ENCODE data around the gene ARHGEF28. TPM values are rescaled to one million over a fixed set of nuclear protein-coding genes. Genes with fewer than 3 reads are reported as not detected.

The ARHGEF28 gene
- total and polyA plus RNA-seq, 9 of the 15 experiments (the other 6 are each of a cell fraction or from before 2014, with no cell fraction given) = 0.27 TPM; not detected in 8

GRCh38 chr5:73865315-73865714 is 239.3 kb downstream of the ARHGEF28 start:
- in situ Hi-C loops (cut with MboI) (no loop called here), intact Hi-C loops (cut with micrococcal nuclease) (no loop called here)
- Histone ChIP-seq H2AFZ (ENCODE audit: low read depth, low read length) (no peak overlapping the region), H3K4me3 (no peak overlapping the region), H3K4me1 (replicated peaks in 1 of 2; ENCODE audit: control insufficient read depth in 2 of 2, insufficient read depth in 2 of 2, low read length in 2 of 2) (no peaks in the 10 kb centered on the region), H3K27me3 (ENCODE audit: control insufficient read depth in 2 of 2, insufficient read depth in 2 of 2, low read length in 2 of 2) (peaks cover 0 to 5% of the 10 kb centered on the region in 2 experiments; a peak in 3 of 5 replicates), H3K27ac (ENCODE audit: extremely low read depth, low read depth, low read length) (no peak overlapping the region), H3K9ac (ENCODE audit: insufficient read depth in 1 of 2, low read depth in 2 of 2, low read length in 2 of 2) (no peak overlapping the region), H3K79me2 (ENCODE audit: control insufficient read depth, insufficient read depth, low read length) (no peaks in the 10 kb centered on the region), H3K9me1 (ENCODE audit: control insufficient read depth, insufficient read depth, low read length) (no peaks in the 10 kb centered on the region), H3K9me3 (replicated peaks; ENCODE audit: control insufficient read depth, insufficient read depth, low read depth, low read length) (no peaks in the 10 kb centered on the region), H3K36me3 (ENCODE audit: control insufficient read depth, insufficient read depth, low read length) (no peaks in the 10 kb centered on the region), H3K4me2 (ENCODE audit: insufficient read depth, low read length) (no peak overlapping the region), H4K20me1 (replicated peaks; ENCODE audit: control insufficient read depth, insufficient read depth, low read length) (no peaks in the 10 kb centered on the region)
- CTCF ChIA-PET (ENCODE audit: low intra/inter-chr PET ratio) = no interaction called here
- FAIRE-seq = no peak
- ATAC-seq = no peak
- no peak for DNase-seq (ENCODE audit: extremely low read depth in 1 of 4, low spot score in 3 of 4)
- 22% methylated on average over 1 of the region's 1 CpG for WGBS (ENCODE audit: insufficient coverage, low coverage, missing lambda C conversion rate)
- no TSS peak for BruUV-seq (replicated peaks)
- POLR2A ChIA-PET = no interaction called here
- no peak for TF ChIP-seq RFX7 (CRISPR knock-in tag; IDR thresholded peaks at IDR 0.05)
- TF ChIP-seq PTRF (tag; IDR thresholded peaks at IDR 0.05) = no peak
- no peak for TF ChIP-seq ZNF165 (CRISPR knock-in tag; IDR thresholded peaks at IDR 0.05; ENCODE audit: borderline replicate concordance)

DNA sequence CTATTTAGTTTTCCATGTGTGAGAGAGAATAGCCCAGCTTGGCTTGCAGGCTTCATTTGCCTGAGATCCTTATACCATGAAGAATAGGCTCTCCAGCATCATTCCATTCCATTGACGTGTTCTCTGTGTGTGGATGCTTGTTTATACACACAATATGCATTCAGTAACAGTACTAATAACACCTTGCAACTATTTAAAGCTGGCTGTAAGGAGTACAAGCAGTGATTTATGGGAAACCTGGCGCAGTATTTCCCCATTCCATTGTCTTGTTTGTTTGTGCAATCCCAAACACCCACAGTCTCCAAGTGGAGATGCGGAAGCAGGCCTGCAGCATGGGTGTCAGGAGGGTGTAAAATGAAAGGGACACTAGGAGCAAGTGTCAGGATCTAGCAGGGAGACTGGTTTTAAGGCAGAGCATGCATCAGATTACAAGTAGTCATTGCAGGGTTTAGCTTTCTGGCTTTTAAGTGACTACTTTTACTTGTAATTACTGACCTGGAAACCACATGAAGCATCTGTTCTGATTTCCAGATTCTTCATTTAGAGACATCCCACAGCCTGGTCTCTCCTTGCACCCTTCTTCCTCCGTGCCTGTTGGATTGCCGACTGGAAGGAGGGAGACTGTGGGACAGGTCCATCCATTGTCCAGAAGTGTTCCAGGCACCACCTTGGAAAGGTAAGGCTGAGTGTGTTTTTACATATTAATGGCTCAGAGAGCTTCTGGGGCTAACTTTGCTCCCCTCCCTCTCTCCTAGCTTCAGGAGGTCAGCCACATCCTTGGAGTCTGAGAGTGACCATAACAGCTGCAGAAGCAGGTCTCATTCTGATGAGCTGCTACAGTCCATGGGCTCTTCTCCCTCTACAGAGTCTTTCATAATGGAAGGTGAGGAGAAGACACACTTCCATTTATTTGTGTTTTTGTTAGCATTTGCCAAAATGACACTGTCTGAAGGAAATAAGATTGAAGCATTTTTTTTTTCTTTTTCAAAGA is 241.6 kb downstream of the ARHGEF28 start:
- Histone ChIP-seq H3K9me3 (replicated peaks; ENCODE audit: control insufficient read depth, insufficient read depth, low read depth, low read length) (no peaks in the 10 kb centered on the region), H3K36me3 (ENCODE audit: control insufficient read depth, insufficient read depth, low read length) (no peaks in the 10 kb centered on the region), H3K27ac (ENCODE audit: extremely low read depth, low read depth, low read length) (no peak overlapping the region), H3K4me2 (ENCODE audit: insufficient read depth, low read length) (no peak overlapping the region), H3K4me3 (no peak overlapping the region), H2AFZ (ENCODE audit: low read depth, low read length) (no peak overlapping the region), H3K9ac (ENCODE audit: insufficient read depth in 1 of 2, low read depth in 2 of 2, low read length in 2 of 2) (no peak overlapping the region), H3K27me3 (ENCODE audit: control insufficient read depth in 2 of 2, insufficient read depth in 2 of 2, low read length in 2 of 2) (peaks cover 0 to 5% of the 10 kb centered on the region in 2 experiments; a peak in 3 of 5 replicates), H3K79me2 (ENCODE audit: control insufficient read depth, insufficient read depth, low read length) (no peaks in the 10 kb centered on the region), H4K20me1 (replicated peaks; ENCODE audit: control insufficient read depth, insufficient read depth, low read length) (no peaks in the 10 kb centered on the region), H3K9me1 (ENCODE audit: control insufficient read depth, insufficient read depth, low read length) (no peaks in the 10 kb centered on the region), H3K4me1 (replicated peaks in 1 of 2; ENCODE audit: control insufficient read depth in 2 of 2, insufficient read depth in 2 of 2, low read length in 2 of 2) (no peaks in the 10 kb centered on the region)
- WGBS (ENCODE audit: insufficient coverage, low coverage, missing lambda C conversion rate) = 2% methylated on average over 5 of the region's 5 CpGs
- FAIRE-seq (no peak), ATAC-seq (no peak), DNase-seq (ENCODE audit: extremely low read depth in 1 of 4, low spot score in 3 of 4) (no peak)
- ChIA-PET CTCF (ENCODE audit: low intra/inter-chr PET ratio) (no interaction called here), POLR2A (no interaction called here)
- no TSS peak for BruUV-seq (replicated peaks)
- intact Hi-C loops (cut with micrococcal nuclease) (no loop called here), in situ Hi-C loops (cut with MboI) (no loop called here)
- TF ChIP-seq MXI1 (IDR thresholded peaks at IDR 0.05; ENCODE audit: low read depth, low read length) (no peak), BMI1 (IDR thresholded peaks at IDR 0.05; ENCODE audit: low read length) (no peak)
